GM23338 (cell line): Measurements from ENCODE around the gene TMEM14A. TPM values are rescaled to one million over a fixed set of nuclear protein-coding genes. Genes with fewer than 3 reads are reported as not detected.
A peak's percentile ranks its signal among the peaks of the same experiment; 100 is the strongest.

Experiments used
- ATAC-seq: fragments of 200-7000 bp; cut with Tn5 transposase; 3 replicates; pipeline ENCODE4 v1.9.1; 2020
- DNase-seq: peaks from one replicate; pipeline ENCODE4 v3.0.0-alpha.2; 2015; ENCODE audit warnings: low spot score
- H2AFZ ChIP-seq: fragments of 200-600 bp; sonication (generic); 2 replicates; pipeline ENCODE4 v1.8.0; 2016; ENCODE audit warnings: antibody characterized with exemption, mild to moderate bottlenecking, moderate library complexity
- H3F3A ChIP-seq: fragments of 200-600 bp; sonication (generic); replicated peaks from 2 replicates; pipeline ENCODE4 v1.8.0; 2017; ENCODE audit warnings: antibody characterized with exemption, mixed run types, low read depth
- H3K27ac ChIP-seq: fragments of 200-600 bp; sonication (generic); 2 replicates; pipeline ENCODE4 v1.6.1; 2016; ENCODE audit warnings: low read depth
- H3K27me3 ChIP-seq: fragments of 200-600 bp; sonication (generic); 2 replicates; pipeline ENCODE4 v1.8.0; 2016; ENCODE audit warnings: mild to moderate bottlenecking, mixed run types, moderate library complexity; ENCODE audit not compliant: insufficient read depth
- H3K36me3 ChIP-seq: fragments of 200-600 bp; sonication (generic); 2 replicates; pipeline ENCODE4 v1.8.0; 2016; ENCODE audit warnings: mild to moderate bottlenecking; ENCODE audit not compliant: insufficient read depth
- H3K4me1 ChIP-seq: fragments of 200-600 bp; sonication (generic); 2 replicates; pipeline ENCODE4 v1.8.0; 2016; ENCODE audit warnings: mild to moderate bottlenecking, moderate library complexity; ENCODE audit not compliant: insufficient read depth
- H3K4me2 ChIP-seq: fragments of 200-600 bp; sonication (generic); 2 replicates; pipeline ENCODE4 v1.7.1; 2017; ENCODE audit warnings: mixed run types
- H3K4me3 ChIP-seq: fragments of 200-600 bp; sonication (generic); 2 replicates; pipeline ENCODE4 v1.6.1; 2016; ENCODE audit warnings: mixed run types
- H3K79me2 ChIP-seq: fragments of 200-600 bp; sonication (generic); replicated peaks from 2 replicates; pipeline ENCODE4 v1.8.0; 2017; ENCODE audit warnings: mild to moderate bottlenecking; ENCODE audit not compliant: insufficient read depth
- H3K9me2 ChIP-seq: fragments of 200-600 bp; sonication (generic); 2 replicates; pipeline ENCODE4 v1.8.0; 2017; ENCODE audit not compliant: insufficient read depth
- H4K20me1 ChIP-seq: fragments of 200-600 bp; sonication (generic); replicated peaks from 2 replicates; pipeline ENCODE4 v1.8.0; 2017; ENCODE audit warnings: mild to moderate bottlenecking; ENCODE audit not compliant: insufficient read depth
- H3K27ac Mint-ChIP-seq: 2 replicates; pipeline ENCODE4 v1.8.0; 2020; ENCODE audit warnings: inconsistent platforms, mild to moderate bottlenecking, moderate library complexity, mixed read lengths
- H3K27me3 Mint-ChIP-seq: 3 replicates; pipeline ENCODE4 v1.8.0; 2022; ENCODE audit warnings: low read depth, mild to moderate bottlenecking, moderate library complexity, mixed read lengths, inconsistent platforms; ENCODE audit not compliant: insufficient read depth, poor library complexity
- H3K36me3 Mint-ChIP-seq: 3 replicates; pipeline ENCODE4 v1.8.0; 2021; ENCODE audit warnings: low read depth, mild to moderate bottlenecking, inconsistent platforms, moderate library complexity, mixed read lengths
- H3K4me1 Mint-ChIP-seq: 3 replicates; pipeline ENCODE4 v1.8.0; 2020; ENCODE audit warnings: mild to moderate bottlenecking, inconsistent platforms, mixed read lengths
- H3K4me3 Mint-ChIP-seq: 3 replicates; pipeline ENCODE4 v1.8.0; 2021; ENCODE audit warnings: moderate library complexity, mild to moderate bottlenecking, inconsistent platforms, mixed read lengths
- H3K9me3 Mint-ChIP-seq: 3 replicates; pipeline ENCODE4 v1.8.0; 2020; ENCODE audit warnings: moderate library complexity, mild to moderate bottlenecking, inconsistent platforms, mixed read lengths
- ETS1 ChIP-seq: IDR thresholded peaks from 2 replicates; pipeline ENCODE4 v1.6.1; 2016; ENCODE audit warnings: antibody characterized with exemption
- ZNF462 ChIP-seq: fragments of 250-450 bp; sonication (Bioruptor Pico); IDR thresholded peaks from 2 replicates; pipeline ENCODE4 v1.5.0; 2020; ENCODE audit warnings: mild to moderate bottlenecking, moderate library complexity
- polyA plus RNA-seq: library from polyadenylated mRNA; unstranded; fragments of >200 nt; fragmentation: Nextera tagmentation; extraction: Ambion mirVana; gene quantifications from 2 replicates; pipeline ENCODE4 v1.2.1, GENCODE V29; 2016
- small RNA-seq: library from RNA; depleted of rRNA; stranded (forward); fragments of <200 nt; gene quantifications from one replicate; pipeline ENCODE3, GENCODE V24; 2014; ENCODE audit warnings: low replicate concordance
- total RNA-seq: library from RNA; depleted of rRNA; stranded (reverse); fragments of >200 nt; shearing (Covaris generic); gene quantifications from 2 replicates; pipeline ENCODE4 v1.2.3, GENCODE V29; 2014; rRNA removed

Gene TMEM14A
- total and polyA plus RNA-seq, 2 experiments from 2014 or later = 13.9 to 36.0 TPM

- Histone ChIP-seq H3K4me1 (peaks cover 17% of the 10 kb centered on the region), H4K20me1 (no peaks in the 10 kb centered on the region), H3F3A (no peaks in the 10 kb centered on the region), H3K4me2 (peak overlapping the region; percentile 27; the same call in 1 of the 2 replicates), H3K36me3 (no peaks in the 10 kb centered on the region), H2AFZ (peak overlapping the region; percentile 15; the same call in 1 of the 2 replicates), H3K27me3 (no peaks in the 10 kb centered on the region), H3K4me3 (no peak overlapping the region), H3K79me2 (no peaks in the 10 kb centered on the region), H3K9me2 (peaks cover 22% of the 10 kb centered on the region), H3K27ac (no peak overlapping the region)
- Mint-ChIP-seq H3K9me3 (peaks cover 17% of the 10 kb centered on the region), H3K27ac (no peak overlapping the region), H3K27me3 (peaks cover 10% of the 10 kb centered on the region), H3K36me3 (peaks cover 15% of the 10 kb centered on the region; the same call in 1 of the 3 replicates), H3K4me3 (no peak overlapping the region), H3K4me1 (peaks cover 18% of the 10 kb centered on the region)
- DNase-seq (peak; percentile 4), ATAC-seq (peak; percentile 87)
- TF ChIP-seq ZNF462 (CRISPR knock-in tag) (peak; percentile 56; the same call in 1 of the 2 replicates), ETS1 (no peak)
These were observed 65.2 kb downstream of the TMEM14A start for GRCh38 chr6:52736145-52736544.

Small RNAs within 50 kb of the gene (small RNA-seq; reads per million reads assigned to genes)
- not detected for gene AL109918.2

Other genes with a start within 250 kb of the TMEM14A start
- gene TRAM2, start 94.1 kb upstream of the TMEM14A start, total RNA-seq = 12.4 and 14.0 TPM in 2 replicates
- gene TRAM2, start 94.1 kb upstream of the TMEM14A start, polyA plus RNA-seq = 3.9 and 4.0 TPM in 2 replicates
- gene GSTA2, start 92.4 kb downstream of the TMEM14A start, total RNA-seq = not detected in 2 replicates
- gene GSTA2, start 92.4 kb downstream of the TMEM14A start, polyA plus RNA-seq = not detected in 2 replicates
- gene GSTA1, start 132.7 kb downstream of the TMEM14A start, total RNA-seq = not detected in 2 replicates
- gene GSTA1, start 132.7 kb downstream of the TMEM14A start, polyA plus RNA-seq = not detected in 2 replicates
- not detected in 2 replicates for gene GSTA5, start 169.7 kb downstream of the TMEM14A start, total RNA-seq
- gene GSTA5, start 169.7 kb downstream of the TMEM14A start, polyA plus RNA-seq = not detected in 2 replicates
- gene GSTA3, start 238.6 kb downstream of the TMEM14A start, total RNA-seq = not detected in 2 replicates
- not detected in 2 replicates for gene GSTA3, start 238.6 kb downstream of the TMEM14A start, polyA plus RNA-seq